Heart left ventricle (tissue), 16 donors: ENCODE results near the gene CD247. TPM values are rescaled to one million over a fixed set of nuclear protein-coding genes. Genes with fewer than 3 reads are reported as not detected.

Source experiments
- ATAC-seq, 4 donors: fragments of 200-7000 bp; cut with Tn5 transposase; one replicate each; pipeline ENCODE4 v1.9.1; 2020 to 2022; ENCODE audit warnings: moderate library complexity in 4 of 4, mild to moderate bottlenecking in 3 of 4, moderate number of reproducible peaks in 1 of 4
- DNase-seq, 5 donors: peaks; one replicate each; pipeline ENCODE4 v3.0.0-alpha.2; 2020
- H3K27ac ChIP-seq, 12 donors: fragments of 200-600 bp; sonication (generic) in 4 of 12; one replicate each; pipeline versions ENCODE4 v1.5.0 to v1.8.0; 2016 to 2022; ENCODE audit warnings: mild to moderate bottlenecking in 2 of 12
- H3K27me3 ChIP-seq, 9 donors: fragments of 200-600 bp; sonication (generic) in 2 of 9; one replicate each; pipeline versions ENCODE4 v1.5.1 to v1.8.0; 2016 to 2022; ENCODE audit warnings: mild to moderate bottlenecking in 3 of 9
- H3K36me3 ChIP-seq, 9 donors: fragments of 200-600 bp; sonication (generic) in 2 of 9; one replicate each; pipeline versions ENCODE4 v1.5.0 to v1.8.0; 2018 to 2022; ENCODE audit warnings: mild to moderate bottlenecking in 2 of 9
- H3K4me1 ChIP-seq, 12 donors: fragments of 200-600 bp; sonication (generic) in 4 of 12; one replicate each; pipeline versions ENCODE4 v1.5.0 to v1.8.0; 2016 to 2022; ENCODE audit warnings: mild to moderate bottlenecking in 3 of 12
- H3K4me3 ChIP-seq, 12 donors: fragments of 200-600 bp; sonication (generic) in 4 of 12; one replicate each; pipeline versions ENCODE4 v1.5.0 to v1.8.0; 2017 to 2022; ENCODE audit warnings: mild to moderate bottlenecking in 9 of 12, moderate library complexity in 4 of 12
- H3K9me3 ChIP-seq, 12 donors: fragments of 200-600 bp; sonication (generic) in 4 of 12; one replicate each; pipeline versions ENCODE4 v1.5.0 to v1.8.0; 2016 to 2022; ENCODE audit warnings: mild to moderate bottlenecking in 1 of 12
- CTCF ChIP-seq, 12 donors: fragments of 200-600 bp; sonication (generic) in 4 of 12; IDR thresholded peaks; one replicate each; pipeline versions ENCODE4 v1.5.0 to v1.8.0; 2018 to 2022; ENCODE audit warnings: antibody characterized with exemption in 12 of 12, mild to moderate bottlenecking in 5 of 12
- POLR2A ChIP-seq, 2 donors: fragments of 450-650 bp; IDR thresholded peaks; one replicate each; pipeline ENCODE4 v1.6.1; 2017; ENCODE audit warnings: antibody characterized with exemption in 2 of 2, mild to moderate bottlenecking in 2 of 2, moderate library complexity in 2 of 2
- WGBS, 4 donors: extraction: QIAGEN DNeasy Blood & Tissue Kit in 2 of 4; methylation state at CpG; one replicate each; pipeline versions ENCODE4 v1.1.5 to v1.1.7; 2013 to 2018; 5-methylcytosine and 5-hydroxymethylcytosine counted together
- intact Hi-C, 10 donors: fragments of 100-400 bp; cut with DNase I; formaldehyde crosslinking; loops; one replicate each; pipeline versions ENCODE4 v1.11.1 to v1.14.2; 2022
- polyA plus RNA-seq, 2 donors: library from polyadenylated mRNA; stranded (reverse); fragments of 200-250 nt; gene quantifications; one replicate each; pipeline ENCODE4 v1.2.3, GENCODE V29; 2013
- total RNA-seq, 9 donors: library from RNA; depleted of rRNA in 2 of 9; stranded (reverse); fragments of >200 nt in 2 of 9; fragmentation: NEBNext Ultra II Directional in 3 of 9; extraction: Animal tissue kit (Norgen Biotek cat#: 25700) in 3 of 9; gene quantifications; one replicate each; pipeline versions ENCODE4 v1.1.0 to v1.2.4, GENCODE V29; 2016 to 2023
- donor health status: ischemic (EF 13 %, LVEDD 7.1; RV severe dilation, severe dysfunction).
- donor health status: healthy with polysubstance abuse.
- donor health status: DM: no; HTN: yes; CAD: no.
- donor health status: DM: no; HTN: no; CAD: no.
- donor health status: ischemic (EF 25% LVEDD 6.9; RV normal size, moderate dysfunction).
- donor health status: ischemic (EF 25% LVEDD 5.7; RV mildly dilated, moderate dysfunction).
- donor health status: healthy.
- donor health status: DM: yes; HTN: yes; CAD: no.
- donor health status: ischemic (EF 35%, LVEDD 5.7; RV mildly dilated, moderate dysfunction).
- donor health status: nonischemic (EF 11% LVEDD 7.7; RV severe dilation, severe dysfunction).
- donor health status: DM: yes; HTN: yes; CAD: no.
- donor health status: PGD.
- donor health status: ischemic (EF 29% LVEDD 5.4; RV normal size, mild dysfunction).
- donor health status: nonischemic (EF 23%, LVEDD 6.1; RV moderate dilation, normal function).

Gene CD247
- total and polyA plus RNA-seq, 11 donors, result 0.19 to 7.6 (median 0.47) TPM; not detected in 1

- WGBS, 4 donors, result 78 to 97% (median 92%) methylated on average over 3 of the region's 3 CpGs
- Histone ChIP-seq H3K36me3 (peaks cover 0 to 69% (median 53%) of the 10 kb centered on the region in 9 donors), H3K4me3 (no peak overlapping the region), H3K27me3 (no peaks in the 10 kb centered on the region), H3K4me1 (peaks cover 0 to 80% (median 0%) of the 10 kb centered on the region in 12 donors), H3K9me3 (no peaks in the 10 kb centered on the region), H3K27ac (peak overlapping the region in 1 of 12 donors; percentile 66)
- ATAC-seq (no peak), DNase-seq (no peak)
- TF ChIP-seq POLR2A (IDR thresholded peaks at IDR 0.05), result no peak
- intact Hi-C loops, result loop anchor here in 1 of 10 donors (10.0 kb wide), 1 partner anchor 140 kb away; no protein-coding TSS in a partner anchor
Observed at GRCh38 chr1:167544447-167545093, 26.2 kb upstream of the CD247 start.

GRCh38 chr1:167543199-167543990 is 25.1 kb upstream of the CD247 start:
- TF ChIP-seq POLR2A (IDR thresholded peaks at IDR 0.05), result no peak
- TF ChIP-seq CTCF (IDR thresholded peaks at IDR 0.05), result no peak
- no peak for DNase-seq
- intact Hi-C loops, result loop anchor here in 1 of 10 donors (10.0 kb wide), 1 partner anchor 139 kb away; no protein-coding TSS in a partner anchor
- H3K4me1 ChIP-seq, result peaks cover 0 to 79% (median 0%) of the 10 kb centered on the region in 12 donors
- no peaks in the 10 kb centered on the region for H3K27me3 ChIP-seq
- H3K4me3 ChIP-seq, result no peak overlapping the region
- peak overlapping the region in 1 of 12 donors; percentile 66 for H3K27ac ChIP-seq
- ATAC-seq, result peak in 3 of 4 donors; percentile 24 to 27 (median 24)
- H3K36me3 ChIP-seq, result peaks cover 0 to 69% (median 53%) of the 10 kb centered on the region in 9 donors
- H3K9me3 ChIP-seq, result no peaks in the 10 kb centered on the region
- 79 to 93% (median 84%) methylated on average over 7 to 13 of the region's 13 CpGs for WGBS, 4 donors

- 80 to 87% (median 84%) methylated on average over 12 of the region's 12 CpGs for WGBS, 4 donors
- Histone ChIP-seq H3K36me3 (peaks cover 0 to 63% (median 48%) of the 10 kb centered on the region in 9 donors), H3K27ac (peak overlapping the region in 1 of 12 donors; percentile 70), H3K27me3 (no peaks in the 10 kb centered on the region), H3K9me3 (no peaks in the 10 kb centered on the region), H3K4me1 (peaks cover 0 to 69% (median 0%) of the 10 kb centered on the region in 12 donors), H3K4me3 (no peak overlapping the region)
- intact Hi-C loops, result loop anchor here in 1 of 10 donors (10.0 kb wide), 1 partner anchor 138 kb away; no protein-coding TSS in a partner anchor
- DNase-seq, result no peak
- TF ChIP-seq CTCF (IDR thresholded peaks at IDR 0.05) (no peak), POLR2A (IDR thresholded peaks at IDR 0.05) (no peak)
- ATAC-seq, result no peak
Observed at GRCh38 chr1:167542109-167543032, 24.0 kb upstream of the CD247 start.

- Histone ChIP-seq H3K36me3 (peaks cover 0 to 55% (median 40%) of the 10 kb centered on the region in 9 donors), H3K27me3 (no peaks in the 10 kb centered on the region), H3K4me3 (no peak overlapping the region), H3K9me3 (no peaks in the 10 kb centered on the region), H3K4me1 (peaks cover 0 to 61% (median 0%) of the 10 kb centered on the region in 12 donors), H3K27ac (peak overlapping the region in 1 of 12 donors; percentile 70)
- 0 to 17% (median 0%) methylated on average over 1 of the region's 1 CpG for WGBS, 4 donors
- ATAC-seq (no peak), DNase-seq (no peak)
- TF ChIP-seq POLR2A (IDR thresholded peaks at IDR 0.05) (no peak), CTCF (IDR thresholded peaks at IDR 0.05) (no peak)
- intact Hi-C loops, result loop anchor here in 1 of 10 donors (10.0 kb wide), 1 partner anchor 137 kb away; no protein-coding TSS in a partner anchor
Observed at GRCh38 chr1:167541610-167542009, 23.3 kb upstream of the CD247 start.
